Effector memory CD8-positive, alpha-beta T cell (primary cell): ENCODE measurements around the gene PHC1.
"Not testable (repeated sequence)": the region's sequence is repeated elsewhere in the genome, so short reads cannot be mapped to it uniquely, and the experiment has no call there.

Source experiments
- ATAC-seq: fragments of 150-1000 bp; cut with Tn5 transposase; replicated peaks from 2 replicates; pipeline ENCODE4 v1.10.0; 2021; ENCODE audit warnings: mild to moderate bottlenecking, moderate library complexity
- DNase-seq, 3 experiments: peaks; one replicate each; pipeline ENCODE4 v3.0.0; 2021
- H3K27ac Mint-ChIP-seq, 2 donors: one replicate each; pipeline ENCODE4 v1.8.0; 2022; ENCODE audit warnings: mild to moderate bottlenecking in 2 of 2, mixed read lengths in 2 of 2, moderate library complexity in 2 of 2
- H3K27me3 Mint-ChIP-seq, 2 donors: one replicate each; pipeline ENCODE4 v1.8.0; 2022; ENCODE audit warnings: mixed read lengths in 2 of 2
- H3K36me3 Mint-ChIP-seq: one replicate; pipeline ENCODE4 v1.8.0; 2022; ENCODE audit warnings: mild to moderate bottlenecking, moderate library complexity, mixed read lengths; ENCODE audit not compliant: insufficient read depth
- H3K4me1 Mint-ChIP-seq, 2 donors: one replicate each; pipeline ENCODE4 v1.8.0; 2022; ENCODE audit warnings: low read depth in 2 of 2, mixed read lengths in 2 of 2
- H3K4me3 Mint-ChIP-seq, 2 donors: one replicate each; pipeline ENCODE4 v1.8.0; 2022; ENCODE audit warnings: mild to moderate bottlenecking in 2 of 2, mixed read lengths in 2 of 2, moderate library complexity in 2 of 2
- H3K9me3 Mint-ChIP-seq, 2 donors: one replicate each; pipeline ENCODE4 v1.8.0; 2022; ENCODE audit warnings: mixed read lengths in 2 of 2
- total RNA-seq, 9 experiments: gene quantifications; one replicate each; lab custom pipeline; 2026; lab: John Stamatoyannopoulos, UW

PHC1 gene
- total RNA-seq, result 4.2 to 26.7 (median 22.5) reads per million in 9 experiments

DNA sequence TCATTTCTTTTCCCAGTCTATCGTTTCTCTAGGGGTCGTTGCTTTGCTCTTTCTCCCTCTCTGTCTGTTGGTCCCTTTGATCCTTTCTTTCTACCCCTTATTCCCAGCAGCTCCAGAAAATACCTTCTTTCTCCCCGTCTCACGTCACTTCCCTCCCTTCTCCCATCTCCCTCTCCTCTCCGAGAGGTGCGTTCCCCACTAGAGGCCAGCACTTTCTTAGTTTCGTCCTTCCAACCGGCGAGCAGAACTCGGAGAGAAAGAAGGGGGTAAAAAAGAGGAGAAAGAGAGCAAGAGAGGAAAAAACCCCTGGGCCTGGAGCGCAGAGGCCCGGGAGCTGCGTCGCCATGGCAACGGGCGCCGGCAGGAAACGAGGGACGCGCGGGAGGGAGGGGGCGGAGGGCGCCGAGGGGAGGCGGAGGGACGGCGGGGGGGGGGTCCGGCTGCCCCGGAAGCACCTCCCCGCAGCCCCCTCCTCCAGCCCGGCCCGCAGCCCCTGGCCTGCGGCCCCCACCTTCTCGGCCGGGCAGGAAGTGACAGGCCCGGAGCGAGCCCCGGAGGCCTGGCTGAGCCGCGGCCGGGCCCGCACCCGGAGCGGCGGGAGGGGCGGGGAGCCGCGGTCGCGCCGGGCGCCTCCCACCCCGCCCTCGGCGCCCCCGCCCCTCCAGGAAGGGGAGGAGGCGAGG, at the start of gene PHC1:
PHC1 (plus strand) TSS at position 477 of the 683 bp plus-strand sequence. CDS start 3,169 bp downstream, outside the sequence.
- peak within 1 kb of the TSS in 1 of 2 donors; percentile 2 for H3K27ac Mint-ChIP-seq

DNA sequence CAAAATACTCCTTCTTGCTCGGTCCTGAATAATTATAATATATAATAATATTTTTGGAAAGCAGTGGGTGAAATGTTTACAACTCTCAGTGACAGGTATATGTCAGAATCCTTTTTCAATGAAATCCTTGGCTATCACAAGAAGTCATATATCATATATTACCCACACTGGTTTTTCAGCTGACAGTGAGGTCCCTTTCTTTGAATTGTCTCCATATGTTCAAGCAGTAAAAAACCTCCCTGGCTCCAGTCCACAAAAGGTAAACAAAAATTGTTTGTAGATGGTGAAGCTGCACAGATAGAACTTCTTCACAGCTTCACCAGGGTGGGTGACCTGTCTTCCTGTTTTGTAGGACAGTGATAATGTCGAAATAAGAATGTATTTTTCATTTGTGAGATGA, 47.9 kb upstream of the PHC1 start:
- H3K27ac Mint-ChIP-seq, result no peak overlapping the region
- peaks cover 0 to 6% of the 10 kb centered on the region in 2 donors for H3K27me3 Mint-ChIP-seq
- H3K9me3 Mint-ChIP-seq, result no peaks in the 10 kb centered on the region
- DNase-seq (no peak), ATAC-seq (no peak)
- no peak overlapping the region for H3K4me3 Mint-ChIP-seq
- H3K4me1 Mint-ChIP-seq, result no peaks in the 10 kb centered on the region
- H3K36me3 Mint-ChIP-seq, result no peaks in the 10 kb centered on the region

More for the DNA sequence above, at the start of gene PHC1:
- H3K9me3 Mint-ChIP-seq, H3K4me1 Mint-ChIP-seq, H3K36me3 Mint-ChIP-seq, H3K27me3 Mint-ChIP-seq: not testable (repeated sequence)
- peak within 1 kb of the TSS; percentile 73 to 92 for H3K4me3 Mint-ChIP-seq
- DNase-seq (peak; percentile 52 to 59 (median 54)), ATAC-seq (peak; percentile 72)

DNA sequence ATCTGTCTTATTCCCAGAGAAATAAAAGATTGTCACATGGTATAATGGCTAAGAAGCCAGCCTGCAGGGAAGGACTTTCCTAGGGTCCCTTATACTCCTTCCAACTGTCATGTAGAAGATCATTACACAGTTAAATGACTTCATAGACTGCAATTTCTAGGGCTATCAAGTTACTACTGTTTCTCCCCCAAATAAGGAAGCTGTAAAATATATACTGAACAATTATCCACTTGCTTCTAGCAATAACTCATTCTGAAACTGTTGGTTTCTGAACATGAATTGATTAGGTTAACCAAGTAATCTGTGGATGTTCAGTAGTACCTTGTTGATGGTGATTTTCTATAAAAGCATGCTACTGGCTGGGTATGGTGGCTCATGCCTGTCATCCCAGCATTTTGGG, 47.3 kb upstream of the PHC1 start:
- DNase-seq, result no peak
- Mint-ChIP-seq H3K27me3 (peaks cover 0 to 6% of the 10 kb centered on the region in 2 donors), H3K4me1 (no peaks in the 10 kb centered on the region), H3K4me3 (no peak overlapping the region), H3K9me3 (no peaks in the 10 kb centered on the region), H3K36me3 (no peaks in the 10 kb centered on the region), H3K27ac (no peak overlapping the region)
- no peak for ATAC-seq

DNA sequence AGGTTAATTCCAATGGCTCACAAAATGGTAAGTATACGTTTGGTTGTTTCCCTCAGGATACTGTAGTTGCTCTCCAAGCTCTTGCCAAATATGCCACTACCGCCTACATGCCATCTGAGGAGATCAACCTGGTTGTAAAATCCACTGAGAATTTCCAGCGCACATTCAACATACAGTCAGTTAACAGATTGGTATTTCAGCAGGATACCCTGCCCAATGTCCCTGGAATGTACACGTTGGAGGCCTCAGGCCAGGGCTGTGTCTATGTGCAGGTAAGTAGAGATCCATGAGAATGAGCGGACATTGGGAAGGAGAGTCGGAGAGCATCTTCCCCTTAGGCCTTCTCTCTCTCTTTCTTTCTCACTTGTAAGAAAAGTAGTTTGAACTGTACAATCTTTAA, 46.5 kb upstream of the PHC1 start:
- Mint-ChIP-seq H3K27ac (no peak overlapping the region), H3K4me3 (no peak overlapping the region), H3K9me3 (no peaks in the 10 kb centered on the region), H3K4me1 (no peaks in the 10 kb centered on the region), H3K27me3 (peaks cover 0 to 3% of the 10 kb centered on the region in 2 donors), H3K36me3 (no peaks in the 10 kb centered on the region)
- ATAC-seq (no peak), DNase-seq (no peak)

DNA sequence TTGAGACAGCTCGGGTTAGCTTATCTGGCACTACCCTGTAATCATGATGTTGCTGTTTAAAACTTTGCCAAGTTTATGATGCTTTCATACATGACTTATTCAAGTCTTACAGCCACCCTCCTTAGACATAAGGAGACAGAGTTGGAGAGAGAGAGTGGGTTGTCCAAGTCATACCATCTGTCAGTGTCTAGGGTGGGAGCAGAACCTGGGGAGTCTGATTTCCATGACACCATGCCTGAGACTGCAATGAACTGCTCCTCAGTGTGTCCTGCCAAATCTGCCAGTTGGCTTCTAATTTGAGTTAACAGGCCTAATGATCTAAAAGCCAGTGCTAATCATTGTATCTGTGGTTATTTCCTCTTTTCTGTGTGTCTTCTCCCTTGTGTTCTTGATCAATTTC, 43.7 kb upstream of the PHC1 start:
- no peaks in the 10 kb centered on the region for H3K36me3 Mint-ChIP-seq
- no peaks in the 10 kb centered on the region for H3K27me3 Mint-ChIP-seq
- H3K4me3 Mint-ChIP-seq, result no peak overlapping the region
- no peak overlapping the region for H3K27ac Mint-ChIP-seq
- no peaks in the 10 kb centered on the region for H3K9me3 Mint-ChIP-seq
- DNase-seq (no peak), ATAC-seq (no peak)
- H3K4me1 Mint-ChIP-seq, result no peaks in the 10 kb centered on the region

DNA sequence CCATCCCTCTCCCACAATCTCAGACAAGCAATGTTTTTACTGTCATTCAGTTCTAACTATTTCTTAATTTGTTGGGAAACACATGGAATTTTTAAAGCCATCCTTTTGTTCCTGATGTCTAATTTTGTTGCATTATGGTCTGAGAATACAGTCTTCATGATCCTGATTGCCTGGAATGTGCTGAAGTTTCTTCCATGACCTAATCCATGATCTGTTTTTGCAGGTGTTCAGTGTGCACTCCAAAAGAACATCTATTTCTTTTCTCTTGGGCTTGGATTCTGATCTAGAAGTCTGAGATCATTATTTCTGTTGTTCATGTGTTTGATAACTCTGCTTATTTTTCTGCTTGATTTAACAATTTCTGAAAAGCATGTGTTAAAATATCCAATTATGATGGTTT, 43.2 kb upstream of the PHC1 start:
- ATAC-seq (no peak), DNase-seq (no peak)
- no peak overlapping the region for H3K4me3 Mint-ChIP-seq
- no peaks in the 10 kb centered on the region for H3K36me3 Mint-ChIP-seq
- H3K27me3 Mint-ChIP-seq, result no peaks in the 10 kb centered on the region
- no peak overlapping the region for H3K27ac Mint-ChIP-seq
- H3K9me3 Mint-ChIP-seq, result no peaks in the 10 kb centered on the region
- no peaks in the 10 kb centered on the region for H3K4me1 Mint-ChIP-seq

DNA sequence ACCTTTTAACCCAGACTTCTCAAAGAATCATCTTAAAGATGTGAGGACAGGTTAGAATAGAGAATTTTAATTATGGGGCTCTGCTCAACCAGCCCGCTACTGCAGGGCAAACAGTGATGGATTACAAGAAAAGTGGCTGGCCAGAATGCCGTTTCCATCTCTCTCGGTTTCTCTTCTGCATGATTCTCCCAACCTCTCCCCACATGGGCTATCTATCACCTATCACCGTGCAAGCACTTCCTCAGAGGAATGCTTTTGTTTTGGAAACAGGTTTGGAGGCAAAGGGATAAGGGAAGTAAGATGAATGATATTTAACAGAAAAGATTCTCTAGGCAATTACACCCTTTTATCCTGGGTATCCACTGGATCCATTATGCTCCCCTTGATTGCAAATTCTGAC, 37.4 kb upstream of the PHC1 start:
- no peak for ATAC-seq
- H3K4me3 Mint-ChIP-seq, result no peak overlapping the region
- no peak overlapping the region for H3K27ac Mint-ChIP-seq
- H3K4me1 Mint-ChIP-seq, result no peaks in the 10 kb centered on the region
- no peaks in the 10 kb centered on the region for H3K9me3 Mint-ChIP-seq
- H3K27me3 Mint-ChIP-seq, result no peaks in the 10 kb centered on the region
- H3K36me3 Mint-ChIP-seq, result no peaks in the 10 kb centered on the region
- no peak for DNase-seq

DNA sequence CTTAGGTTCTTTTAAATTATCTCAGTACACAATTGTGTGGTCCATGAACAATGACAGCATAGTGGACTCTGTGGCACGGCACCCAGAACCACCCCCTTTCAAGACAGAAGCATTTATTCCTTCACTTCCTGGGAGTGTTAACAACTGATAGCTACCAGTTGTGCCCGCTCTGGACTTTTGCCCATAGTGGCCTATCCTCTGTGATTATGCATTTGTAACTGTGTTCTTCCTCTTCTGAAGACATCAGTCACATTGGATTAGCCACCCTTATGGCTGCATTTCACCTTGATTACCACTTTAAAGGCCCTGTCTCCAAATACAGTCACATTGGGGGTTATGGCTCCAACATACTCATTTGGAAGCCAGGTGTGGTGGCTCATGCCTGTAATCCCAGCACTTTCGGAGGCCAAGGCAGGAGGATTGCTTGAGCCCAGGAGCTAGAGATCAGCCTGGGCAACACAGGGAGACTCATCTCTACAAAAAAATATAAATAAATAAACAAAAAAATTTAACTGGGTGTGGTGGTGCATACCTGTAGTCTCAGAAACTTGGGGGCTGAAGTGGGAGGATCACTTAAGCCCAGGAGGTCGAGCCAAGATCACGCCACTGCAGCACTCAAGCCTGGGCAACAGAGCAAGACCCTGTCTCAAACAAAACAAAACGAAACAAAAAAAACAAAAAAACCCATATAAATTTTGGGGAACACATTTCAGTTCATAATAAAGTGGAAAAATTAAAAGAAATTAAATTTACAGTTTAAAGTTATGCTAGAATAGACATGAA, 27.6 kb upstream of the PHC1 start:
- Mint-ChIP-seq H3K27me3 (no peaks in the 10 kb centered on the region), H3K36me3 (no peaks in the 10 kb centered on the region), H3K4me3 (no peak overlapping the region), H3K4me1 (peaks cover 0 to 3% of the 10 kb centered on the region in 2 donors), H3K27ac (no peak overlapping the region), H3K9me3 (no peaks in the 10 kb centered on the region)
- ATAC-seq (no peak), DNase-seq (no peak)

DNA sequence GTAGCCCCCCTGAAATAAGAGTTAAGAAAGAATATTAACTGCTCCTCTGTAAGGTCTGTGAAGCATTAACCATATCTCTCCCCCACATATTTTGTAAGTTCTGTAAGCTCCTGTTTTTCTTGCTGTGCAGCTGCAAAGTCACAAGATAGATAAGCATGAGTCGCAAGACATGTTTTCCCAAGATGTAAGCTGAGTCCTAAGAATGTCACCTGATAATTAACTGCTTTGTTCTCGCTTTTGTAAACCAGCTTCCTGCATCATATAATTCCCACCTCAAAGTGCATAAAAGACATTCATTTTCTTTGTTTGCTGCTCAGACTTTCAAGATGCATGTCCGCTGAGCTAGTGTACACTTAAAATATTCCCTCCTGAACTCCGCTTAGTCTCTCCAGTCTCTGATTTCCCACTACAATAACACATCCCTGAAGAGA, 27.0 kb upstream of the PHC1 start:
- Mint-ChIP-seq H3K4me3 (no peak overlapping the region), H3K27me3 (no peaks in the 10 kb centered on the region), H3K4me1 (peaks cover 0 to 3% of the 10 kb centered on the region in 2 donors), H3K9me3 (no peaks in the 10 kb centered on the region), H3K27ac (no peak overlapping the region), H3K36me3 (no peaks in the 10 kb centered on the region)
- ATAC-seq (no peak), DNase-seq (no peak)

DNA sequence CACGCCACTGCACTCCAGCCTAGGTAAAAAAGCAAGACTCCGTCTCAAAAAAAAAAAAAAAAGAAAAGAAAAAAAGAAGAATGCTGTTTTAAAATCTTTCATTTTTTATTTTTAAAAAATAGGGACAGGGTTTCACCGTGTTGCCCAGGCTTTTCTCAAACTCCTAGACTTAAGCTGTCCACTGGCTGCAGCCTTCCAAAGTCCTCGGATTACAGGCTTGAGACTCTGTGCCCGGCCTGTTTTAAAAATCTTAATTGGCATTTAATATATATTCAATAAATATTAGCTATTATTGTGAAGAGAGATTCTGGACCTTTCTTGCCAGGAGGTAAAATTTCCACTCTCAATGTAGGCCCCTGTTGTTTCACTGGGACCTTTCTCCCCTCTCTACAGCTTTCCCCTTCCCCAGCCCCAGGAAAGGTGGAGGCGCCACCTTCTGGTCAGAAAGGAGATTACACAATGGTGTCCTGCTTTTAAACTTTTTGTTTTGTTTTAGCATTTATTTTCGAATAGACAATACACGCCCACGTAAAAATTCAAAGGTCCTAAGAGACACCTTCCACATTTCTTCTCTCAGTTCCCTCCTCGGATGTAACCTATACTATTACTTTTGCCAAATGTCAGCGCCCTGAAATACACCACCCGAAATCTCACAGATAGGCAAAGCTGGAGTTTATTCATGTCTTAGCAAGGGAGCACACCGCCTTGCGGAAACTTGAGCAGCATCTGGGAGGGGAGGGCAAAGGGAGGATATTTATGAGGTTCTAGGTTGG, 23.8 kb upstream of the PHC1 start:
- DNase-seq (peak; percentile 67 to 69 (median 69)), ATAC-seq (peak; percentile 76)
- Mint-ChIP-seq H3K27me3 (no peaks in the 10 kb centered on the region), H3K27ac (peak overlapping the region in 1 of 2 donors; percentile 5), H3K9me3 (no peaks in the 10 kb centered on the region), H3K36me3 (no peaks in the 10 kb centered on the region), H3K4me3 (peak overlapping the region; percentile 77 to 79), H3K4me1 (peaks cover 0 to 3% of the 10 kb centered on the region in 2 donors)

DNA sequence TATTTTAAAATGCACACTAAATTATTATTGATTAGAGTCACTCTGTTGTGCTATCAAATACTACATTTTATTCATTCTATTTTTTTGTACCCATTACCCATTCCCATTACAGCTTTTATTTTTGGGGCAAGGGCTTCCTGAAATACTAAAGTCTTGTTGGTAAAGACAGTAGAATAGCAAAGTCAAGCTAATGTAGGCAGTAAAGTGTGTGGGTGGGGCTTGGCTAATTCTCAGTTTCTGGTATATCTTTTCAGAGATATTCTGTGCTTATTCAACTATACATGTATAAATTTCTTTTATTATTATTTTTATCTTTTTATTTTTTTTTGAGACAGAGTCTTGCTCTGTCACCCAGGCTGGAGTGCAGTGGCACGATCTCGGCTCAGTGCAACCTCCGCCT, 22.3 kb upstream of the PHC1 start:
- ATAC-seq, result no peak

DNA sequence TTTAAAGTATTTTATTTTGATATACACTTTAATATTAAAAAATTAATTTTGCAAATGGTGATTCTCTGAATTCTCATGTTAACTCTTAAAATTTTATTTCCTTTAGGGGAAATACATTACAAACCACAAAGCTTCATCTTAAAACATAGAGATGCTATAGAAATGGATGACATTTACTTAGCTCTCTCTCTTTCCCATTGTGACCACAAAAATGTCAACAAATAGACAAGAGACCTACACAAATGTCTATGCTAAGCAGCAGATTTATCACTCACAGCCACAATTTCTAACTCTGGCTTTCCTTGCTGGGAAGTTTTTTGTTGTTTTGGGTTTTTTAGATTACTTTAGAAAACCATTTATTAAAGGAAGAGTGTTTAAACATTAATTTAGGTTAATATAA, 19.9 kb upstream of the PHC1 start:
- no peak for ATAC-seq
- no peak overlapping the region for H3K4me3 Mint-ChIP-seq
- no peak overlapping the region for H3K27ac Mint-ChIP-seq

More for the DNA sequence above, 22.3 kb upstream of the PHC1 start:
- H3K4me3 Mint-ChIP-seq, result no peak overlapping the region
- H3K36me3 Mint-ChIP-seq, result no peaks in the 10 kb centered on the region
- H3K9me3 Mint-ChIP-seq, result no peaks in the 10 kb centered on the region
- peaks cover 6 to 8% of the 10 kb centered on the region in 2 donors for H3K27me3 Mint-ChIP-seq
- peaks cover 0 to 3% of the 10 kb centered on the region in 2 donors for H3K4me1 Mint-ChIP-seq
- DNase-seq, result no peak
- no peak overlapping the region for H3K27ac Mint-ChIP-seq

DNA sequence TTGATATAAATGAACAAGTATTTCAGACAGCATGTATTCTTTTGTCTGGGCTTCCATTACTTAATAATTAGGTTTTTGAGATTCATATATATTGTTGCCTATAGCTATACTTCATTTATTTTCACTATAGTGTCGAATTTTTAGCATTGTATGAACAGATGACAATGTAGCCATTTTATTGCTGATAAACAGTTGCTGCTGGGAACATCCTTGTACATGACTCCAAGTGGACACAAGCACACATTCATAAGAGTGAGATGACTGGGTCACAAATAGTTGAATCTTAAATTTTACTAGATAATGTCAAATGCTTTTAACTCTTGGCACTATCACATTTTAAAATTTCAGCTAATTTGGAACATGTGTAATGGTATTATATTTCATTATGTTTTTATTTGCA, 19.3 kb upstream of the PHC1 start:
- H3K4me1 Mint-ChIP-seq, result peaks cover 0 to 3% of the 10 kb centered on the region in 2 donors
- no peaks in the 10 kb centered on the region for H3K36me3 Mint-ChIP-seq
- peaks cover 14 to 23% of the 10 kb centered on the region in 2 donors for H3K27me3 Mint-ChIP-seq
- ATAC-seq (no peak), DNase-seq (no peak)
- H3K27ac Mint-ChIP-seq, result no peak overlapping the region
- H3K4me3 Mint-ChIP-seq, result no peak overlapping the region
- no peaks in the 10 kb centered on the region for H3K9me3 Mint-ChIP-seq

More for the DNA sequence above, 19.9 kb upstream of the PHC1 start:
- no peak for DNase-seq
- Mint-ChIP-seq H3K4me1 (peaks cover 0 to 3% of the 10 kb centered on the region in 2 donors), H3K27me3 (peaks cover 14 to 23% of the 10 kb centered on the region in 2 donors), H3K9me3 (no peaks in the 10 kb centered on the region), H3K36me3 (no peaks in the 10 kb centered on the region)
